Smooth muscle cell (in vitro differentiated cells): Measurements from ENCODE around the gene PAGR1. TPM values are rescaled to one million over a fixed set of nuclear protein-coding genes. Genes with fewer than 3 reads are reported as not detected.

ENCODE experiments used
- DNase-seq: peaks from one replicate; lab custom pipeline; 2025; ENCODE audit not compliant: unreplicated experiment; lab: John Stamatoyannopoulos, UW
- H2AFZ ChIP-seq: fragments of 200-600 bp; sonication (generic); 2 replicates; pipeline ENCODE4 v1.6.0; 2016; ENCODE audit warnings: antibody characterized with exemption, low read depth, mild to moderate bottlenecking
- H3F3A ChIP-seq: fragments of 200-600 bp; sonication (generic); 2 replicates; pipeline ENCODE4 v1.6.0; 2017; ENCODE audit warnings: antibody characterized with exemption, low read depth
- H3K27ac ChIP-seq: fragments of 200-600 bp; sonication (generic); 2 replicates; pipeline ENCODE4 v1.5.1; 2016; ENCODE audit warnings: low read depth, mild to moderate bottlenecking
- H3K27me3 ChIP-seq: fragments of 200-600 bp; sonication (generic); 2 replicates; pipeline ENCODE4 v1.6.1; 2016; ENCODE audit warnings: low read depth, mild to moderate bottlenecking
- H3K36me3 ChIP-seq: fragments of 200-600 bp; sonication (generic); 2 replicates; pipeline ENCODE4 v1.5.1; 2016; ENCODE audit warnings: low read depth
- H3K4me1 ChIP-seq: fragments of 200-600 bp; sonication (generic); 2 replicates; pipeline ENCODE4 v1.5.1; 2016; ENCODE audit warnings: low read depth
- H3K4me2 ChIP-seq: fragments of 200-600 bp; sonication (generic); 2 replicates; pipeline ENCODE4 v1.6.0; 2016; ENCODE audit warnings: mild to moderate bottlenecking
- H3K4me3 ChIP-seq: fragments of 200-600 bp; sonication (generic); 2 replicates; pipeline ENCODE4 v1.5.1; 2016; ENCODE audit warnings: mild to moderate bottlenecking
- H3K79me2 ChIP-seq: fragments of 200-600 bp; sonication (generic); 2 replicates; pipeline ENCODE4 v1.6.0; 2016; ENCODE audit warnings: low read depth, mild to moderate bottlenecking
- H3K9ac ChIP-seq: fragments of 200-600 bp; sonication (generic); 2 replicates; pipeline ENCODE4 v1.6.0; 2016; ENCODE audit warnings: low read depth
- H3K9me3 ChIP-seq: fragments of 200-600 bp; sonication (generic); replicated peaks from 2 replicates; pipeline ENCODE4 v1.5.1; 2016; ENCODE audit warnings: low read depth
- H4K20me1 ChIP-seq: fragments of 200-600 bp; sonication (generic); 2 replicates; pipeline ENCODE4 v1.6.0; 2016; ENCODE audit warnings: low read depth
- CTCF ChIP-seq: fragments of 200-600 bp; sonication (generic); IDR thresholded peaks from 2 replicates; pipeline ENCODE4 v1.5.1; 2017; ENCODE audit warnings: borderline replicate concordance, mild to moderate bottlenecking, antibody characterized with exemption; ENCODE audit not compliant: insufficient read depth, poor library complexity, severe bottlenecking
- WGBS: methylation state at CpG from one replicate; pipeline ENCODE4 v1.1.7; 2016; ENCODE audit warnings: low lambda C conversion rate; 5-methylcytosine and 5-hydroxymethylcytosine counted together
- polyA plus RNA-seq: library from polyadenylated mRNA; unstranded; fragments of >200 nt; fragmentation: Nextera tagmentation; extraction: Ambion mirVana; gene quantifications from 2 replicates; pipeline ENCODE4 v1.2.1, GENCODE V29; 2016
- total RNA-seq: library from RNA; depleted of rRNA; stranded (reverse); fragments of >200 nt; gene quantifications from 2 replicates; pipeline ENCODE4 v1.2.3, GENCODE V29; 2014

The PAGR1 gene
- total and polyA plus RNA-seq, 2 experiments from 2014 or later = 15.6 to 34.5 TPM

- H3K9ac ChIP-seq = no peak overlapping the region
- no peaks in the 10 kb centered on the region for H3K27me3 ChIP-seq
Measured at GRCh38 chr16:29857133-29857760, 41.3 kb downstream of the PAGR1 start.

GRCh38 chr16:29858149-29858849, 42.3 kb downstream of the PAGR1 start:
- H3K27me3 ChIP-seq = no peaks in the 10 kb centered on the region
- H3K4me1 ChIP-seq = peaks cover 12% of the 10 kb centered on the region
- H3F3A ChIP-seq = no peaks in the 10 kb centered on the region
- no peak overlapping the region for H3K4me3 ChIP-seq
- H3K9ac ChIP-seq = no peak overlapping the region
- H4K20me1 ChIP-seq = no peaks in the 10 kb centered on the region
- no peak for TF ChIP-seq CTCF
- DNase-seq = no peak
- H3K9me3 ChIP-seq = no peaks in the 10 kb centered on the region
- H3K79me2 ChIP-seq = peaks cover 15% of the 10 kb centered on the region
- no peak overlapping the region for H3K4me2 ChIP-seq
- peak overlapping the region; percentile 71 for H3K27ac ChIP-seq
- 83% methylated on average over 10 of the region's 10 CpGs for WGBS
- no peaks in the 10 kb centered on the region for H3K36me3 ChIP-seq
- no peak overlapping the region for H2AFZ ChIP-seq

More at GRCh38 chr16:29857133-29857760, 41.3 kb downstream of the PAGR1 start:
- Histone ChIP-seq H3K79me2 (peaks cover 9% of the 10 kb centered on the region), H2AFZ (no peak overlapping the region), H3K36me3 (no peaks in the 10 kb centered on the region), H3K9me3 (no peaks in the 10 kb centered on the region), H3K4me1 (peaks cover 10% of the 10 kb centered on the region), H3K4me2 (peak overlapping the region; percentile 42), H4K20me1 (no peaks in the 10 kb centered on the region), H3F3A (no peaks in the 10 kb centered on the region), H3K4me3 (no peak overlapping the region), H3K27ac (peak overlapping the region; percentile 71)
- TF ChIP-seq CTCF = no peak
- 37% methylated on average over 7 of the region's 7 CpGs for WGBS
- no peak for DNase-seq

GRCh38 chr16:29858974-29859373, 43.0 kb downstream of the PAGR1 start:
- H3K36me3 ChIP-seq = no peaks in the 10 kb centered on the region
- no peak overlapping the region for H3K9ac ChIP-seq
- H3K4me3 ChIP-seq = no peak overlapping the region
- no peak for TF ChIP-seq CTCF
- H3K27ac ChIP-seq = no peak overlapping the region
- H3F3A ChIP-seq = no peaks in the 10 kb centered on the region
- no peaks in the 10 kb centered on the region for H4K20me1 ChIP-seq
- 98% methylated on average over 19 of the region's 19 CpGs for WGBS
- no peak for DNase-seq
- H3K27me3 ChIP-seq = no peaks in the 10 kb centered on the region
- H3K79me2 ChIP-seq = peaks cover 15% of the 10 kb centered on the region
- H2AFZ ChIP-seq = no peak overlapping the region
- no peak overlapping the region for H3K4me2 ChIP-seq
- peaks cover 15% of the 10 kb centered on the region for H3K4me1 ChIP-seq
- no peaks in the 10 kb centered on the region for H3K9me3 ChIP-seq
